Activated T-cell treated with anti-CD3 and anti-CD28 coated beads, Interleukin-2, amount 50 U/mL, for 4 hours (primary cell): Measurements from ENCODE around the gene UTS2R. TPM values are rescaled to one million over a fixed set of nuclear protein-coding genes. Genes with fewer than 3 reads are reported as not detected.

Source experiments
- ATAC-seq, 2 donors: fragments of 200-7000 bp; cut with Tn5 transposase; one replicate each; pipeline ENCODE4 v1.10.0; 2021
- DNase-seq: peaks from one replicate; pipeline ENCODE4 v3.0.0-alpha.2; 2020
- H3K27me3 Mint-ChIP-seq: one replicate; pipeline ENCODE4 v1.8.0; 2021; ENCODE audit warnings: low read depth, mixed read lengths
- H3K36me3 Mint-ChIP-seq: one replicate; pipeline ENCODE4 v1.8.0; 2022; ENCODE audit warnings: mixed read lengths; ENCODE audit not compliant: insufficient read depth
- H3K4me1 Mint-ChIP-seq: one replicate; pipeline ENCODE4 v1.8.0; 2021; ENCODE audit warnings: low read depth, mixed read lengths
- H3K4me3 Mint-ChIP-seq: one replicate; pipeline ENCODE4 v1.8.0; 2021; ENCODE audit warnings: mild to moderate bottlenecking, moderate library complexity, mixed read lengths
- H3K9me3 Mint-ChIP-seq: one replicate; pipeline ENCODE4 v1.8.0; 2021; ENCODE audit warnings: mixed read lengths
- total RNA-seq, 3 donors: library from RNA; stranded (reverse); gene quantifications; one replicate each; pipeline ENCODE4 v1.2.1, GENCODE V29; 2021

UTS2R gene
- total RNA-seq, 3 donors from 2014 or later: not detected

GRCh38 chr17:82384051-82384729 lies 12.6 kb downstream of the UTS2R start:
- no peaks in the 10 kb centered on the region for H3K36me3 Mint-ChIP-seq
- no peak for ATAC-seq

GRCh38 chr17:82384730-82385481 lies 13.3 kb downstream of the UTS2R start:
- no peaks in the 10 kb centered on the region for H3K9me3 Mint-ChIP-seq
- DNase-seq (no peak), ATAC-seq (no peak)
- H3K27me3 Mint-ChIP-seq: peaks cover 33% of the 10 kb centered on the region
- no peaks in the 10 kb centered on the region for H3K36me3 Mint-ChIP-seq
- H3K4me3 Mint-ChIP-seq: no peak overlapping the region
- H3K4me1 Mint-ChIP-seq: peaks cover 3% of the 10 kb centered on the region

More at GRCh38 chr17:82384051-82384729, 12.6 kb downstream of the UTS2R start:
- peaks cover 35% of the 10 kb centered on the region for H3K27me3 Mint-ChIP-seq
- no peak overlapping the region for H3K4me3 Mint-ChIP-seq
- no peak for DNase-seq
- H3K9me3 Mint-ChIP-seq: no peaks in the 10 kb centered on the region
- peaks cover 3% of the 10 kb centered on the region for H3K4me1 Mint-ChIP-seq

- Mint-ChIP-seq H3K36me3 (no peaks in the 10 kb centered on the region), H3K27me3 (peaks cover 25% of the 10 kb centered on the region), H3K9me3 (no peaks in the 10 kb centered on the region), H3K4me1 (peaks cover 3% of the 10 kb centered on the region), H3K4me3 (no peak overlapping the region)
- DNase-seq (no peak), ATAC-seq (no peak)
Measured at GRCh38 chr17:82385559-82386254, 14.1 kb downstream of the UTS2R start.

GRCh38 chr17:82386255-82386831 lies 14.8 kb downstream of the UTS2R start:
- no peak for ATAC-seq
- H3K36me3 Mint-ChIP-seq: no peaks in the 10 kb centered on the region
- H3K4me1 Mint-ChIP-seq: no peaks in the 10 kb centered on the region
- DNase-seq: no peak
- H3K9me3 Mint-ChIP-seq: no peaks in the 10 kb centered on the region
- H3K4me3 Mint-ChIP-seq: no peak overlapping the region
- peaks cover 19% of the 10 kb centered on the region for H3K27me3 Mint-ChIP-seq

- no peaks in the 10 kb centered on the region for H3K4me1 Mint-ChIP-seq
Measured at GRCh38 chr17:82386881-82387704, 15.5 kb downstream of the UTS2R start.

GRCh38 chr17:82387705-82388106 lies 16.1 kb downstream of the UTS2R start:
- H3K36me3 Mint-ChIP-seq: no peaks in the 10 kb centered on the region
- no peaks in the 10 kb centered on the region for H3K9me3 Mint-ChIP-seq
- DNase-seq (no peak), ATAC-seq (no peak)
- H3K27me3 Mint-ChIP-seq: peaks cover 11% of the 10 kb centered on the region
- no peaks in the 10 kb centered on the region for H3K4me1 Mint-ChIP-seq
- no peak overlapping the region for H3K4me3 Mint-ChIP-seq

More at GRCh38 chr17:82386881-82387704, 15.5 kb downstream of the UTS2R start:
- Mint-ChIP-seq H3K36me3 (no peaks in the 10 kb centered on the region), H3K27me3 (peaks cover 14% of the 10 kb centered on the region), H3K4me3 (no peak overlapping the region), H3K9me3 (no peaks in the 10 kb centered on the region)
- no peak for ATAC-seq
- DNase-seq: no peak

GRCh38 chr17:82388223-82388921 lies 16.8 kb downstream of the UTS2R start:
- peaks cover 11% of the 10 kb centered on the region for H3K27me3 Mint-ChIP-seq
- DNase-seq: no peak
- H3K9me3 Mint-ChIP-seq: no peaks in the 10 kb centered on the region
- no peaks in the 10 kb centered on the region for H3K4me1 Mint-ChIP-seq
- ATAC-seq: no peak
- H3K4me3 Mint-ChIP-seq: no peak overlapping the region
- peaks cover 1% of the 10 kb centered on the region for H3K36me3 Mint-ChIP-seq

- Mint-ChIP-seq H3K36me3 (peaks cover 5% of the 10 kb centered on the region), H3K27me3 (peaks cover 6% of the 10 kb centered on the region), H3K9me3 (no peaks in the 10 kb centered on the region), H3K4me3 (no peak overlapping the region), H3K4me1 (no peaks in the 10 kb centered on the region)
- DNase-seq (no peak), ATAC-seq (no peak)
Measured at GRCh38 chr17:82388922-82389283, 17.3 kb downstream of the UTS2R start.

GRCh38 chr17:82389379-82389778 lies 17.8 kb downstream of the UTS2R start:
- ATAC-seq: no peak
- peaks cover 5% of the 10 kb centered on the region for H3K36me3 Mint-ChIP-seq
- no peak overlapping the region for H3K4me3 Mint-ChIP-seq
- peaks cover 6% of the 10 kb centered on the region for H3K27me3 Mint-ChIP-seq
- no peaks in the 10 kb centered on the region for H3K9me3 Mint-ChIP-seq
- no peak for DNase-seq
- no peaks in the 10 kb centered on the region for H3K4me1 Mint-ChIP-seq

GRCh38 chr17:82390015-82390859 lies 18.7 kb downstream of the UTS2R start:
- Mint-ChIP-seq H3K9me3 (no peaks in the 10 kb centered on the region), H3K36me3 (peaks cover 5% of the 10 kb centered on the region), H3K27me3 (peaks cover 6% of the 10 kb centered on the region), H3K4me3 (no peak overlapping the region), H3K4me1 (no peaks in the 10 kb centered on the region)
- ATAC-seq (no peak), DNase-seq (no peak)

- peaks cover 2% of the 10 kb centered on the region for H3K27me3 Mint-ChIP-seq
- peaks cover 5% of the 10 kb centered on the region for H3K36me3 Mint-ChIP-seq
- H3K4me3 Mint-ChIP-seq: no peak overlapping the region
- no peaks in the 10 kb centered on the region for H3K9me3 Mint-ChIP-seq
- H3K4me1 Mint-ChIP-seq: no peaks in the 10 kb centered on the region
- ATAC-seq: no peak
- DNase-seq: no peak
Measured at GRCh38 chr17:82390860-82391435, 19.4 kb downstream of the UTS2R start.

GRCh38 chr17:82391496-82392066 lies 20.0 kb downstream of the UTS2R start:
- no peak overlapping the region for H3K4me3 Mint-ChIP-seq
- peaks cover 8% of the 10 kb centered on the region for H3K36me3 Mint-ChIP-seq
- DNase-seq (no peak), ATAC-seq (no peak)
- H3K27me3 Mint-ChIP-seq: peaks cover 2% of the 10 kb centered on the region
- no peaks in the 10 kb centered on the region for H3K4me1 Mint-ChIP-seq
- no peaks in the 10 kb centered on the region for H3K9me3 Mint-ChIP-seq
